GM12878 (cell line): Measurements from ENCODE around the gene AMPD3. TPM values are rescaled to one million over a fixed set of nuclear protein-coding genes. Genes with fewer than 3 reads are reported as not detected.
"Not testable (repeated sequence)": the region's sequence is repeated elsewhere in the genome, so short reads cannot be mapped to it uniquely, and the experiment has no call there.

Source experiments
- ATAC-seq: fragments of 200-7000 bp; cut with Tn5 transposase; 3 replicates; pipeline ENCODE4 v1.9.1; 2020; ENCODE audit warnings: mild to moderate bottlenecking, moderate library complexity
- BruUV-seq: library from RNA; stranded (reverse); fragments of 400-500 nt; replicated peaks from 2 replicates; lab custom pipeline; 2021; lab: Mats Ljungman, UMichigan
- CTCF ChIA-PET: fragments of 300-600 bp; sonication (Branson Sonifier 250); formaldehyde crosslinking; extraction: SDS; loops from one replicate; lab custom pipeline; 2021; ENCODE audit warnings: inconsistent platforms; lab: Yijun Ruan, JAX
- POLR2A ChIA-PET: fragments of 350-600 bp; formaldehyde crosslinking; extraction: SDS; loops from one replicate; lab custom pipeline; 2021; ENCODE audit warnings: inconsistent platforms; lab: Charles Lee
- RAD21 ChIA-PET: fragments of 300-600 bp; sonication (Branson Sonifier 250); formaldehyde crosslinking; loops from one replicate; lab custom pipeline; 2023; ENCODE audit warnings: antibody characterized with exemption; ENCODE audit not compliant: unreplicated experiment; lab: Charles Lee
- SMC1A ChIA-PET: fragments of 300-600 bp; sonication (Branson Sonifier 250); formaldehyde crosslinking; loops from one replicate; lab custom pipeline; 2023; ENCODE audit not compliant: unreplicated experiment, uncharacterized antibody; lab: Charles Lee
- DNase-seq: peaks from one replicate; pipeline ENCODE4 v3.0.0-alpha.2; 2011; ENCODE audit warnings: low read depth, low spot score
- FAIRE-seq: peaks from 3 replicates; lab custom pipeline; 2011; peaks lifted over from hg19 to GRCh38; lab: Jason Lieb, UNC
- H2AFZ ChIP-seq: 2 replicates; pipeline ENCODE4 v1.6.0; 2011; ENCODE audit warnings: low read depth, low read length, control low read depth; ENCODE audit not compliant: control insufficient read depth
- H3K27ac ChIP-seq: 2 replicates; pipeline ENCODE4 v1.5.1; 2011; ENCODE audit warnings: control low read depth; ENCODE audit not compliant: control insufficient read depth, insufficient read depth
- H3K27me3 ChIP-seq, 2 experiments: replicated peaks in 1 of 2; 2 replicates each; pipeline versions ENCODE4 v1.6.0 to v1.6.1; 2011; ENCODE audit warnings: low read length in 1 of 2; ENCODE audit not compliant: control insufficient read depth in 2 of 2, insufficient read depth in 2 of 2
- H3K36me3 ChIP-seq, 2 experiments: 2 replicates each; pipeline ENCODE4 v1.5.1; 2011; ENCODE audit warnings: low read length in 1 of 2; ENCODE audit not compliant: control insufficient read depth in 2 of 2, insufficient read depth in 2 of 2
- H3K4me1 ChIP-seq: 2 replicates; pipeline ENCODE4 v1.6.1; 2011; ENCODE audit warnings: mild to moderate bottlenecking, low read length, moderate library complexity, mixed read lengths; ENCODE audit not compliant: control insufficient read depth, insufficient read depth
- H3K4me2 ChIP-seq: 2 replicates; pipeline ENCODE4 v1.6.0; 2011; ENCODE audit warnings: control low read depth; ENCODE audit not compliant: control insufficient read depth, insufficient read depth
- H3K4me3 ChIP-seq: fragments of 200-600 bp; sonication (generic); 2 replicates; pipeline ENCODE4 v1.5.1; 2016
- H3K79me2 ChIP-seq: 2 replicates; pipeline ENCODE4 v1.6.0; 2011; ENCODE audit warnings: low read length; ENCODE audit not compliant: control insufficient read depth, insufficient read depth
- H3K9ac ChIP-seq: 2 replicates; pipeline ENCODE4 v1.8.0; 2011; ENCODE audit warnings: low read length, control low read depth, mixed read lengths; ENCODE audit not compliant: control insufficient read depth, insufficient read depth
- H3K9me3 ChIP-seq: replicated peaks from 3 replicates; pipeline ENCODE4 v1.5.1; 2011; ENCODE audit warnings: mild to moderate bottlenecking, low read length; ENCODE audit not compliant: control insufficient read depth, insufficient read depth
- H4K20me1 ChIP-seq: 2 replicates; pipeline ENCODE4 v1.6.0; 2011; ENCODE audit not compliant: control insufficient read depth, insufficient read depth
- IKZF1 ChIP-seq: fragments of 450-650 bp; conservative IDR thresholded peaks from 2 replicates; pipeline ENCODE4 v1.6.1; 2017; ENCODE audit warnings: antibody characterized with exemption, mild to moderate bottlenecking
- MEF2A ChIP-seq: IDR thresholded peaks from 2 replicates; pipeline ENCODE4 v1.6.1; 2011; ENCODE audit warnings: low read depth, mild to moderate bottlenecking, low read length, moderate library complexity; ENCODE audit not compliant: insufficient read depth
- POU2F2 ChIP-seq: IDR thresholded peaks from 3 replicates; pipeline ENCODE4 v1.6.1; 2011; ENCODE audit warnings: low read depth, mild to moderate bottlenecking, low read length, borderline replicate concordance
- RUNX3 ChIP-seq: IDR thresholded peaks from 2 replicates; pipeline ENCODE4 v1.6.1; 2012; ENCODE audit warnings: low read length, inconsistent platforms
- SMARCA5 ChIP-seq: fragments of 450-650 bp; IDR thresholded peaks from 2 replicates; pipeline ENCODE4 v1.6.1; 2017; ENCODE audit warnings: mild to moderate bottlenecking
- WGBS: methylation state at CpG from one replicate; pipeline ENCODE4 v1.1.6; 2016; ENCODE audit warnings: low lambda C conversion rate; ENCODE audit not compliant: insufficient replicate concordance, insufficient coverage; ENCODE audit errors: missing lambda C conversion rate; 5-methylcytosine and 5-hydroxymethylcytosine counted together
- in situ Hi-C: fragments of 300-500 bp; cut with MboI; formaldehyde crosslinking; loops from 9 replicates; pipeline ENCODE4 v1.14.3; 2018; ENCODE audit warnings: mixed read lengths
- intact Hi-C: fragments of 100-400 bp; cut with micrococcal nuclease; formaldehyde crosslinking; loops from one replicate; pipeline ENCODE4 v1.14.2; 2022; ENCODE audit not compliant: unreplicated experiment
- polyA plus RNA-seq, 11 experiments: library from polyadenylated mRNA; depleted of rRNA in 4 of 11; unstranded in 6 of 11; stranded (reverse) in 5 of 11; fragments of >200 nt; fragmentation: Nextera tagmentation in 4 of 11; fragmentation: Illumina TruSeq in 1 of 11; extraction: Ambion mirVana in 4 of 11; extraction: Trizol in 1 of 11; gene quantifications; 1 replicate in 1 of 11; 2 replicates in 10 of 11; pipeline versions ENCODE4 v1.2.1 to v1.2.3, GENCODE V29; 2011 to 2016; ENCODE audit warnings: inconsistent platforms in 2 of 11, missing spikeins in 2 of 11, low read depth in 1 of 11
- total RNA-seq, 4 experiments: library from RNA; depleted of rRNA in 3 of 4; stranded (reverse); fragments of >200 nt in 3 of 4; fragmentation: Illumina TruSeq in 1 of 4; extraction: Trizol in 1 of 4; gene quantifications; 2 replicates each; pipeline versions ENCODE4 v1.2.1 to v1.2.3, GENCODE V29; 2013 to 2021
- TF ChIP-seq, protein P1 (sequence below): fragments of 450-650 bp; IDR thresholded peaks from 2 replicates; pipeline ENCODE4 v1.6.1; 2017; ENCODE audit warnings: low read depth, mild to moderate bottlenecking, moderate library complexity

The AMPD3 gene
- total and polyA plus RNA-seq, 10 of the 15 experiments (the other 5 are each of a cell fraction or from before 2014, with no cell fraction given): 5.6 to 28.6 (median 15.9) TPM

DNA sequence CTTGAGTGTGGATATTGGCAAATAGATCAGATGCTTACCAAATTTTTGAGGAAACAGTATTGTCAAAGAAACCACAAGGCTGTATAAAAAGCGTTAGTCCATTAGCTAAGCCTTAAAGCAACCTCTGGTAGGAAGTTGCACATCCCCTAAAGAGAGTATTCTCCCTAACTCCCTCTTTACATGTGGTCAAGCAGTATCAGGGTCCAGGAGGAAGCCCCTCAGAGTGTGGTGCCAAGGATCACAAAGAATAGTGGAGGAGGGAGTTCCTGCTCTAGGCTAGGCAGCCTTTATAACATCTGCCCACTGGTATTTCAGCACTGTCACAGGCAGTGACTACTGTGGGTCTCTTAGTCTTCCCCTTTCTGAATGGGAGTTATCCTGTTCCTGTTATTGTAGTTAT is 18.8 kb upstream of the AMPD3 start:
- SMC1A ChIA-PET: interaction anchor here (0.7 to 3.4 kb wide), 11 partner anchors 8 to 206 kb away, joined by 3 to 16 read pairs (median 5); partner anchors contain the start of genes AMPD3 and RNF141
- Histone ChIP-seq H3K27ac (no peak overlapping the region), H3K4me3 (no peak overlapping the region), H3K36me3 (no peaks in the 10 kb centered on the region), H3K4me1 (no peaks in the 10 kb centered on the region), H2AFZ (0 out of 2 replicates have a peak overlapping the region, but pooled peaks have one; percentile 2), H3K79me2 (no peaks in the 10 kb centered on the region), H4K20me1 (no peaks in the 10 kb centered on the region), H3K4me2 (no peak overlapping the region), H3K9ac (no peak overlapping the region), H3K27me3 (no peaks in the 10 kb centered on the region; a peak in 1 of 4 replicates), H3K9me3 (no peaks in the 10 kb centered on the region)
- POLR2A ChIA-PET: no interaction called here
- TF ChIP-seq RUNX3: peak; percentile 30; the same call in 1 of the 2 replicates
- no peak for TF ChIP-seq MEF2A
- no peak for TF ChIP-seq SMARCA5
- TF ChIP-seq POU2F2: no peak
- 93% methylated on average over 1 of the region's 1 CpG for WGBS
- CTCF ChIA-PET: interaction anchor here (0.7 to 9.0 kb wide), 7 partner anchors 18 to 105 kb away, joined by 3 to 69 read pairs (median 5); partner anchors contain the start of gene AMPD3
- intact Hi-C loops (no loop called here), in situ Hi-C loops (no loop called here)
- ATAC-seq (peak; percentile 37; the same call in 2 of the 3 replicates), FAIRE-seq (no peak), DNase-seq (no peak)
- BruUV-seq: no TSS peak
- RAD21 ChIA-PET: interaction anchor here (1.1 to 4.4 kb wide), 3 partner anchors 20 to 105 kb away, joined by 5 to 18 read pairs (median 8); partner anchors contain the start of genes AMPD3 and RNF141

DNA sequence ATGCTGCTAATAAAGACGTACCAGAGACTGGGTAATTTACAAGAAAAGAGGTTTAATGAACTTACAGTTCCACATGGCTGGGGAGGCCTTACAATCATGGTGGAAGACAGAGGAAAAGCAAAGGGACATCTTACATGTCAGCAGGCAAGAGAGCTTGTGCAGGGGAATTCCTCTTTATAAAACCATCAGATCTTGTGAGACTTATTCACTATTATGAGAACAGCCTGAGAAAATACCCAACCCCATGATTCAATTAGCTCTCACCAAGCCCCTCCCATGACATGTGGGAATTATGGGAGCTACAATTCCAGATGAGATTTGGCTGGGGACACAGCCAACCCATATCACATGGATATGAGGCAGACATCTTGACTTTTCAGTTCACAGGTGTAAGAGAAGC is 18.4 kb upstream of the AMPD3 start:
- RAD21 ChIA-PET: interaction anchor here (1.1 to 4.4 kb wide), 3 partner anchors 20 to 104 kb away, joined by 5 to 18 read pairs (median 8); partner anchors contain the start of genes AMPD3 and RNF141
- H3K9ac ChIP-seq, H3K4me3 ChIP-seq, H2AFZ ChIP-seq, H3K79me2 ChIP-seq, H3K4me1 ChIP-seq, in situ Hi-C loops, intact Hi-C loops, FAIRE-seq, BruUV-seq, H3K9me3 ChIP-seq, H3K4me2 ChIP-seq, POLR2A ChIA-PET, DNase-seq, H4K20me1 ChIP-seq, H3K27me3 ChIP-seq, H3K36me3 ChIP-seq, H3K27ac ChIP-seq: not testable (repeated sequence)
- SMC1A ChIA-PET: interaction anchor here (0.6 to 3.4 kb wide), 12 partner anchors 9 to 205 kb away, joined by 3 to 16 read pairs (median 4); partner anchors contain the start of genes AMPD3 and RNF141
- peak; percentile 48; the same call in 2 of the 3 replicates for ATAC-seq
- 15% methylated on average over 1 of the region's 1 CpG for WGBS
- CTCF ChIA-PET: interaction anchor here (1.2 to 9.0 kb wide), 6 partner anchors 7 to 105 kb away, joined by 3 to 69 read pairs (median 5); partner anchors contain the start of gene AMPD3
- TF ChIP-seq, protein P1, sequence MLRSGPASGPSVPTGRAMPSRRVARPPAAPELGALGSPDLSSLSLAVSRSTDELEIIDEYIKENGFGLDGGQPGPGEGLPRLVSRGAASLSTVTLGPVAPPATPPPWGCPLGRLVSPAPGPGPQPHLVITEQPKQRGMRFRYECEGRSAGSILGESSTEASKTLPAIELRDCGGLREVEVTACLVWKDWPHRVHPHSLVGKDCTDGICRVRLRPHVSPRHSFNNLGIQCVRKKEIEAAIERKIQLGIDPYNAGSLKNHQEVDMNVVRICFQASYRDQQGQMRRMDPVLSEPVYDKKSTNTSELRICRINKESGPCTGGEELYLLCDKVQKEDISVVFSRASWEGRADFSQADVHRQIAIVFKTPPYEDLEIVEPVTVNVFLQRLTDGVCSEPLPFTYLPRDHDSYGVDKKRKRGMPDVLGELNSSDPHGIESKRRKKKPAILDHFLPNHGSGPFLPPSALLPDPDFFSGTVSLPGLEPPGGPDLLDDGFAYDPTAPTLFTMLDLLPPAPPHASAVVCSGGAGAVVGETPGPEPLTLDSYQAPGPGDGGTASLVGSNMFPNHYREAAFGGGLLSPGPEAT: 0 out of 2 replicates have a peak, but pooled peaks have one; percentile 42
- 0 out of 2 replicates have a peak, but pooled peaks have one; percentile 16 for TF ChIP-seq IKZF1
- TF ChIP-seq, all 136 proteins: peak for 2; not testable (repeated sequence) for 134
